ENCODE data around the gene PRKCB.

GRCh38 chr16:23877107-23878070 lies 41.6 kb downstream of the PRKCB start:
- TF ChIP-seq POLR2A (IDR thresholded peaks at IDR 0.05) (no peak), CTCF (IDR thresholded peaks at IDR 0.05) (no peak)
